ENCODE data around the gene CHI3L2.

The CHI3L2 gene, protein sequence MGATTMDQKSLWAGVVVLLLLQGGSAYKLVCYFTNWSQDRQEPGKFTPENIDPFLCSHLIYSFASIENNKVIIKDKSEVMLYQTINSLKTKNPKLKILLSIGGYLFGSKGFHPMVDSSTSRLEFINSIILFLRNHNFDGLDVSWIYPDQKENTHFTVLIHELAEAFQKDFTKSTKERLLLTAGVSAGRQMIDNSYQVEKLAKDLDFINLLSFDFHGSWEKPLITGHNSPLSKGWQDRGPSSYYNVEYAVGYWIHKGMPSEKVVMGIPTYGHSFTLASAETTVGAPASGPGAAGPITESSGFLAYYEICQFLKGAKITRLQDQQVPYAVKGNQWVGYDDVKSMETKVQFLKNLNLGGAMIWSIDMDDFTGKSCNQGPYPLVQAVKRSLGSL

DNA sequence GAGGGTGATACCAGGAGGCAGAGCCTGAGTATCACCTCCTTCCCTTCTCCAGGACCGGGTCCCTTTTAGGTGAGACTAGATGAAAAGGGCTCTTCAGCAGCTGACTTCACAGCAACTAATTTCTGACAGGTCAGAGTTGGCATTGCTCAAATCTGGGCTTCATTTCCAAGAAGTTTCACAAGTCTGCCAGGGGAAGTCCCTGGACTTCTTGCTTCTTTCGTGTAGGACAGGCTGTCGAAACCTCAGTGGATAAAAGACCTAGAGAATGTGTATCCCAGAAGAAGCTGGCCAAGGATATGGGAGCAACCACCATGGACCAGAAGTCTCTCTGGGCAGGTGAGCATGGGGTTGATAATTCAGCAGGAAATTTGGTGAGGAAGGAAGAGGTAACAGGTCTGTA is at the start of gene CHI3L2:
Gene CHI3L2 (plus strand): TSS at position 280 of the 400 bp plus-strand sequence. CDS start 17 bp downstream, at position 297.
- no peak for DNase-seq (ENCODE audit: low read depth, low spot score)

DNA sequence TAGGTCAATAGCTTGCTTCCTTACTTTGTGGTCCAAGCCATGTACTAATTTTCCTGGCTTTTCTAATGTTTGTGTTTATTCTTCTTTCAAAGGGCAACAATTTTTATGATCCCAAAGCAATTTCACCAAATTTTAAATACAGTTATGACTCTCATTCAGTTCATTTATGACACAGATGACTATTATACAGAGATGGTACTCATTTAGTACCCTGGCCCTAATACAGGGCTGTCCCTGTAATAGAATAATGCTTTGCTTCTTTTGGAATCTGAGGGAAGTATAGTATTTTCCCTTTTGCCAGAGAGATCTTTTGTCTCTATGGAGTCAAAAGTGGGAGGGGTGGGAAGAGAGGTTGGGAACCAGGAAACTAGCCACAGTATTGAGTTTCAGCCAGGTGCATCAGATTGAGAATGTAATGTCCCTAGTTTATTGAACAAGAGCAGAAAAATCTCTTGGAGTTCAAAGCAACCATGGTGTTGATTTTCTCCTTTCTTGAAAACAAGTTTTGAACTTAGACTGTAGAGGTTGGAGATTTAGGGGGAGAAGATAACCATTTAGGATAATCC is 47.5 kb upstream of the CHI3L2 start:
- DNase-seq (ENCODE audit: low read depth, low spot score): no peak

DNA sequence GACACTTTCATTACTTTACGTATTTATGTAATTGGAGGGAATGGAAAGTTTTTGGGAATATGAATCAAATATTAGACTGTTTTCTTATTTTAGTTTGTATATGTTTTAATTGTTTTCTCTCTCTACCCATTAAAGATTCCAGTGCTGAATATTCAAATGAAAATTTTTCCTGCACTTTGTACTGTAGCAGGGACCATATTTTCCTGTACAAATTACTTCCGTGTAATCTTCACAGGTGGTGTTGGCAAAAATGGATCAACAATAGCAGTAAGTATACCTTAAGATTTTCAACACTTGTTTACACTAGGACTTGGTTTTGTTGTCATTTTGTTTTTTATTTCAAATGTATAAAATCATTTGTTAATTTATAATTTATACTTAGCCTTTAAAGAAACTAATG is 45.5 kb upstream of the CHI3L2 start:
- no peak for DNase-seq (ENCODE audit: low read depth, low spot score)

DNA sequence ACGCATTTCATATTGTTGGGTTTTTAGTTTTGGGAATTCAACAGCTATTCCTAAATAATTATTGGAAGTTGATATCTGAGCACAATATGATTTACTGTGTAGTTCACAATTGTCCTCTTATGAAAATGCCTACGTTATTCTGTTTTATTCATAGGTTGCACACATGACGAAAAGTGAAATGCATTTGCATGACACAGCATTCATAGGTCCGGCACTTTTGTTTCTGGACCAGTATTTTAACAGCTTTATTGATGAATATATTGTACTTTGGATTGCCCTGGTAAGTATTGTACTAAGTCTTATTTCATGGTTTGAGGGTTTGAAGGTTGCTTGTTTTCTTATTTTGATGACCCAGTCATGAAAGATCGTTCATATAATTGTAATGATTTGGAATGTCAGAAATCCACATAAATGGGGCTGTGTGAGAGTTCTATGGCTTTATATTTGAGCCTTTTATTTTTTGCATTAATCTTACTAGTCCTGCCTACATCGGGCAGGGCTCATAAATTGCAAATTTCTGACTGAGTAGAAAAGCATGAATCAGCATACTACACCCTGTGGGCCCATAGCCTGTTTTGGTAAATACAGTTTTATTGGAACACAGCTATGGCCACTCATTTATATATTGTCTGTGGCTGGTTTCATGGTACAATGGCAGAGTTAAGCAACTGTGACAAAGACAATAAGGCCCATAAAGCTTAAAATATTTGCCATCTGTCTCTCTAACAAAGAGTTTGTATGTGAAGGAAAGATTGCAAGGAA is 44.0 kb upstream of the CHI3L2 start:
- no peak for DNase-seq (ENCODE audit: low read depth, low spot score)

DNA sequence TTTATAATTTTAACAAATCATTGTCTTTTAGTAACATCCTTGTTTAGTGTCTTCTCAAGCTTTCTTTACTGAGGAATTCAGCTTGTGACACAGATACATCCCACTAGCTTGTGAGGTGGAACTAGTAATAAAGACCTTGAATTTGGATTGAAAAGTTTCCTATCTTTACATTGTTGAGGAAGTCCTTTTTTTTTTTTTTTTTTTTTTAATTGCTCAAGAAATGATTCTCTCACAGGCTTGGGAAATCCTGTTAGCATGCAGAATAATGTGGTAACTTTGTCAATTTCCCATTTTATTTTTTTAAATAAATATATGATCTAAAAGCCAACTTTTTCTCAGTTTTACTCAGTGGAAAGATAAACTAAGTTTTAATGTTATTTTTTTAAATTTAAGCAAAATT is 42.9 kb upstream of the CHI3L2 start:
- no peak for DNase-seq (ENCODE audit: low read depth, low spot score)

- DNase-seq (ENCODE audit: low read depth, low spot score): no peak
Observed at GRCh38 chr1:111190931-111191451, 36.5 kb upstream of the CHI3L2 start.

- no peak for DNase-seq (ENCODE audit: low read depth, low spot score)
Observed at GRCh38 chr1:111191496-111191895, 36.0 kb upstream of the CHI3L2 start.

DNA sequence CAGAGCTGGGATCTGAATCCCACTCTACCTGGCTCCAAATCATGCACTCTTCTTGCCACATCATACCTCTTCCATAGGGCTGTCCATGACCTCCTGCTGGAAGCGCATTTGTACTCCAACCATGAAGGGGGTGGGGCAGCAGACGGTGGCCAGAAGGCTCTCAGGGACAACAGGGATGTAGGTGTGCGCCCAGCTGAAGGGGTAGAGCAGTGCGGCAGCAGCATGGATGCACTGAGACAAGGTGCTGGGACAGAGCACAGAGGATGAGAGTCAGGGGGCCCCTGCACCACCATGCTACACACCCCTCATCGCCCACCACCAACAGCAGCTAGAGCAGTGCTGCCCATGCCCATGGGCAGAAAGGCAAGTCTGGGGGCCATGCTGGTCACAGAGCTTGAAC is 35.4 kb upstream of the CHI3L2 start:
- DNase-seq (ENCODE audit: low read depth, low spot score): no peak

DNA sequence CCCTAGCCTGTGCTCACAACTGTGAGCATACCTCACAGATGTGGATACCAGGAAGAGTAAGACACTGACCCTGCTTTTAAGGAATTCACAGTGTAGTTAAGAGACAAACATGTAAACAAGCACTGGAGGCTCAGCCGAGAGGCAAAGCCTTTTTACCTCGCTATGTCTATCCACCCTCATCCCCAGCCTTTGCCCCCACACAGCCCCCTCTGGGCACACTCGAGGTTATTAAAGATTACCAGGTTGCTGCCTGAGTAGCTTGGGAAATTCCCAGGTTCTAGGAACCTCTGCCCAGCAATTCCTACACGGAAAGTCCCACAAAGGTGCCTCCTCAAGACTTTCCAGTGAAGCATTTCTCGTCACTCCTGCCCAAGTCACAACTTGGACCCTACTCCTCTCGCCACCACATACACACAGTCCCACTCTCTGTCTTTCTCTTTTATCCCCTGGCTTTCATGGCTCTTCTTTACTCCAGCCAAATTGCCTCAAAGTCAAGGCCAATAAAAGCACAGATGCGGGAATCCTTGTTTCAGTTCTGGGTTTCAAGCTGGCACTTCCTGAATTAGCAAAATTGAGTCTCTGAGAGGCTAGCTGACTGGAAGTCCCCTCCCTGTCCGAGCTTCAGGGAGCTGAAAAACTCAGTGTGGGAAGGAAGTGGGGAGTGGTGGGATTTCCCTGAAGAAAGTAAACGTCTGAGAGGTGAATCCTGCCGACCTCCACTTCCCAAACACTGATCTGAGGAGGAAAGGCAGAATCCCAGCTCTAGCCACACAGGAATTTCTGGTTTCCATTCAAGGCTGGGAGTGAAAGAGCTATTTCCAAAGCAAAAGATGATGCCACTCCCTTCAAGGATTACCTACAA is 34.6 kb upstream of the CHI3L2 start:
- no peak for DNase-seq (ENCODE audit: low read depth, low spot score)

- DNase-seq (ENCODE audit: low read depth, low spot score): no peak
Observed at GRCh38 chr1:111193712-111194480, 33.6 kb upstream of the CHI3L2 start.

DNA sequence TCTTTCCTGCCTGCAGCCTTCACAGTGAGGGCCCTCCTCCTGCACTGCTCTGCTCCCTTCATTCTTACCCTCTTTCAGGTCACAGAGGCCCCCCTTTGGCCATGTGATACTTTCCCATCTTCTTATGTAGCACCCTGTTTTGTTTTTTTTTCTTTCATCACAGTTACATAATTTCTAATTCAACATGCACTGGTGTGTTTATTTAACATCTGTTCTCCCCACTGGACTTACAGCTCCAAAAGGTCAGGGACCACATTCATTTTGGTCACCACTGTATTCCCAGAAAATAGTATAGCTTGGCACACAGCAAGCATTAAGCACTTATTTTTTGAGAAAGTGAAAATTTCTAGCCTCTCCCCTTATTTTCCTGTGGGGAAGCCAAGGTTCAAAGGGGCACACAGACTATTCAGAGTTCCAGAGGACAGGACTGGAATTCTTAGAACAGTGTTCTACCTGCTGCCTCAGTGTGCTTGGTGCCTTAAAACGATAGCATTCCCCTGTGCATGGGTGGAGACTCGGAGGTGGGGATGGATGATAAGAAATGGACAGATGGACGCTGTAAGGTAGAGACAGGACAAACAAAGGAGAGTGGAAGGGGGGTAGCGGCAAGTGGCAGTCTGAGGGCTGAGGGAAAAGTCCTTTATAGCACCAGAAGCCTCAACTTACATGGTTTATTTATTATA is 32.4 kb upstream of the CHI3L2 start:
- DNase-seq (ENCODE audit: low read depth, low spot score): peak; percentile 17

GRCh38 chr1:111196213-111196612 is 31.3 kb upstream of the CHI3L2 start:
- no peak for DNase-seq (ENCODE audit: low read depth, low spot score)

DNA sequence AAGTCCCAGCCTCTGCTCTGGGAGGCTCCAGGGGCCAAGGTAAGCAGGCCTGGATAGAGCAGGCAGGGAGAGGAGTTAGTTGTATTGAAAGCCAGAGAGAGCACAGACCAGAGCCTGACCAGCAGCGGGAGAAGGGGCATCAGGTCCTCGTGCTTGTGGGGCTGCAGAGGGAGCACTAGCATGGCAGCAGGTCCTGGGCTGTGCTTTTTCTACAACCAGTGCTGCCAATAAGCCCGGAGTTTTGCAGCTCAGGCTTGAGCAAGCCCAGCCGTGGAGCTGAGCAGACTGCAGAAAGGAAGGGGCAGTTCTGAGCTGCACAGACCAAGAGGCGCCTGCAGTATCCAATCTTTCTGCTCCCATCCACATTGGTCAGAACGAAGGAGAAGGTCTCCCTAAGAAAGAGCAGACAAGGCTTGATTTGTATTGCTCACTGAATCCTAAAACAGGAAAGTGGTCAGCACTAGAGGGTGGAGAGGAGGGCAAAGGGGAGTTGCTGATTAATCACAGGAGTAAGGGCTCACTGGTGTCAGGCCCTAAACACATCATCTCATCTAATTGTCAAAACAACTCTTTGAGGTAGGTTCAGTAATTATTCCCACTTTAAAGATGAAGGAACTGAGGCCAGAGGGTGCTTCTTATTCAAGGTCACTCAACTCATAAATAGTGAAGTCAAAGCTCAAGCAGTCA is 29.8 kb upstream of the CHI3L2 start:
- no peak for DNase-seq (ENCODE audit: low read depth, low spot score)

DNA sequence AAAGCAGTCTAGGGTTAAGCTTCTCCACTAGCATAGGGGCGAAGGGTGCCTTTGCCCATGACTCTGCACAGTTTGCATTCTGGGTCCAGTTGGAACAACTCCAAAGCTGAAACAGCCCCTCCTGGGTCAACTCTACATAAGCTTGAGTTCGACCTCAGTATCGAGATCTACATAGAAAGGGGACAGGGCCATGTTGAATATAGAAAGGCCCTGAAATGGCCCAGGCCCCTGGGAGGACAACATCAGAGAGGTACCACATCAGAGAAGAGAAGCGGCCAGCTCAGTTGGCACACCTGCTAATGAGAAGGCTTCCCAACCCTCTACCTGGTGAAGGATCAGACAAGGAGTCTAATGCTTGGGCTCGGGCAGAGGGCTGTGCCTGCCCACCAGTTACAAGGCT is 28.7 kb upstream of the CHI3L2 start:
- no peak for DNase-seq (ENCODE audit: low read depth, low spot score)

DNA sequence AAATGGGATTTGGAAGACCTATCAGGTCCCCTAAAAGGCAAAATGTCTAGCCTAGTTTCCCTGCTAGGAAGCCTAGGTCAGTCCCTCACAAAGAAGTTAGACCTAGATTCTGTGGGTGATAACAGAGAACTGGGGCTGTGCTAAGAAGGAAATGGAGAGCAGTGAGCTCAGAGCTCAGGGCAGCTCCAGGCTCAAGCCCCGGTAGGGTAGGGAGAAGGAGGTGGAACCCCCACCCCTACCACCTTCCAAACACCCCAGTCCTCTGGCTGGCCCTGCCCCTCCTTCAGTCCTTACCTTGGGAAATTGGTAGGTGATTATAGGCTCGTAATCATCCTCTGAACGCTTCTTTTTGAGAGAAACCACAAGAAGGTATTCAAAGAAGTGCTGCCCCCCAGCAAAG is 28.2 kb upstream of the CHI3L2 start:
- no peak for DNase-seq (ENCODE audit: low read depth, low spot score)

DNA sequence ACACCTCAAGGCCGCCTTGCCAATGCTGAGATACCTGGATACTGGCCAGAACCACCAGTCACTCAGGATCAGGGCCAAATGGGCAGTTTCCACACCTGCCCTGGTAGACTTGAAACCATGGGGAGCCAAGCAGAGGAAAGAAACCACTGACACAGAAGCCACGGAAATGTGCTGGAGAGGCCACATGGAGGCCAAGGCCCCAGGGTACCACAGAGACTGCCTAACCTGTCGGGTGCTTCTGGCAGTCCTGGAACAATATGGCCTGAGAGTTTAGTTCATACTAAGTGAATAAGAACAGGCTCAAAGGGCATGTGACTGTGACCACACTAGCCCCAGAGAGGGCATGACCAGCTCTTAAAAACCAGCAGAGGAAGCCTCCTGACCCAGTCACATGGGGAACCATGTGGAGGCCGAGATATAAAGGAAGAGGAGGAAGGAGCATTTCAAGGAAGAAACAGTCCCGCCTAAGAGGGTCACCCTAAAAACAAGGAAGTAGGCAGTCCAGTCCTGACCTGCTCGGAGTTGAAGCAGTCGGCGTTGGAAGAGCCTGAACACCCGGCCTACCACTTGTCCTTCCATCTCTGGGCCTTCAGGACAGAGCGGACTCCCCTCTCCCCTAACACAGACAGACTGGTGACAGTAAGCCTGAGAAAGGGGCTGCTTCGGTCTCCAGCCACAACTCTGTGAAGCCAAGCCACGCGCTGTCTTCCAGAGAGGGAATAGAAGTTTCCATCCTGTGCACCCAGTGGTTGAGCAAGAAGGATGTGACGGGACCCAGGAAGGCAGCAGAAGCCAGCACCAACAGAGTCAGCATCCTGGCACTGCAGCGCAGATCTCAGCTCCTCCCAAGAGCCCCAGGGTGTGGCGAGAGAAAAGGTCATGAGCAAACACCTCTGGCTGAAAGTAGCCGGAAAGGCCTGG is 27.4 kb upstream of the CHI3L2 start, which contains the start of gene DENND2D:
Gene DENND2D (minus strand): TSS at position 766 of the 921 bp plus-strand sequence. CDS start 187 bp downstream, at position 579.
- DNase-seq (ENCODE audit: low read depth, low spot score): no peak

DNA sequence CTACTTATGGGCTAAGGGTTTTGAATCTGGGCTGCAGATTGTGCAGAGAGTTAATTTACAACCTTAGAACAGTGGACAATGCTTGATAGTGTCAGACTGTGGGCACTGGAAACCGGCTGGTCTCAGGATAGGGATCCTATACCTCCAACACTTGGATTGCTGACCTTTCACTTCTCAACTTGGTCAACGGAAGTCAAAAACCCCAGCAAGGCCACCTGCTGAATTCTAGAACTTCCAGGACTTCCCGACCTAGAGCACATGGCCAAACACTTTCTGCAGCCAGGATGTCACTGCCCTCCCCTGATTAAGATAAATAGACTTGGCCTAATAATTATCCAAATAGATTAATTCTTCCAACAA is 26.7 kb upstream of the CHI3L2 start:
- no peak for DNase-seq (ENCODE audit: low read depth, low spot score)

Measured in brain pericyte (primary cell).